WTC11 (cell line): Measurements from ENCODE around the gene CIRBP. TPM values are rescaled to one million over a fixed set of nuclear protein-coding genes. Genes with fewer than 3 reads are reported as not detected.

ENCODE experiments used
- ELF4 ChIP-seq: sonication (generic); formaldehyde crosslinking; IDR thresholded peaks from 2 replicates; pipeline ENCODE4 v1.8.1; 2022; ENCODE audit warnings: low read depth, mild to moderate bottlenecking, moderate library complexity, missing genetic modification reagents
- EMX1 ChIP-seq: fragments of 250-450 bp; sonication (Bioruptor Pico); IDR thresholded peaks from 2 replicates; pipeline ENCODE4 v1.8.0; 2021; ENCODE audit warnings: mild to moderate bottlenecking
- ESRRA ChIP-seq: sonication (generic); formaldehyde crosslinking; IDR thresholded peaks from 2 replicates; pipeline ENCODE4 v1.8.1; 2022; ENCODE audit warnings: mild to moderate bottlenecking, missing genetic modification reagents, borderline replicate concordance
- MYBL2 ChIP-seq: sonication (generic); formaldehyde crosslinking; IDR thresholded peaks from 2 replicates; pipeline ENCODE4 v1.8.1; 2023; ENCODE audit warnings: mild to moderate bottlenecking, moderate library complexity, missing genetic modification reagents
- NFATC4 ChIP-seq: fragments of 250-450 bp; sonication (Bioruptor Pico); IDR thresholded peaks from 2 replicates; pipeline ENCODE4 v1.9.0; 2021; ENCODE audit warnings: mild to moderate bottlenecking
- NFYB ChIP-seq: sonication (generic); formaldehyde crosslinking; conservative IDR thresholded peaks from 2 replicates; pipeline ENCODE4 v1.8.0; 2022; ENCODE audit warnings: low read depth, missing genetic modification reagents
- NR1H2 ChIP-seq: sonication (generic); formaldehyde crosslinking; IDR thresholded peaks from 2 replicates; pipeline ENCODE4 v1.9.0; 2021; ENCODE audit warnings: mild to moderate bottlenecking, moderate library complexity, missing genetic modification reagents
- ZNF263 ChIP-seq: sonication (generic); formaldehyde crosslinking; IDR thresholded peaks from 2 replicates; pipeline ENCODE4 v1.8.1; 2022; ENCODE audit warnings: low read depth, mild to moderate bottlenecking, moderate library complexity, missing genetic modification reagents
- ZNF317 ChIP-seq: sonication (generic); formaldehyde crosslinking; IDR thresholded peaks from 2 replicates; pipeline ENCODE4 v1.8.1; 2023; ENCODE audit warnings: low read depth, mild to moderate bottlenecking, moderate library complexity, missing genetic modification reagents, borderline replicate concordance
- ZNF423 ChIP-seq: fragments of 250-450 bp; sonication (Bioruptor Pico); IDR thresholded peaks from 2 replicates; pipeline ENCODE4 v2.1.2; 2022; ENCODE audit warnings: mild to moderate bottlenecking, moderate library complexity
- total RNA-seq: library from RNA; stranded (reverse); gene quantifications from 3 replicates; pipeline ENCODE4 v1.2.3, GENCODE V29; 2021
- TF ChIP-seq, protein P1 (sequence below): sonication (generic); formaldehyde crosslinking; IDR thresholded peaks from 2 replicates; pipeline ENCODE4 v1.8.1; 2023; ENCODE audit warnings: mild to moderate bottlenecking, missing genetic modification reagents, borderline replicate concordance
- TF ChIP-seq, protein P2 (sequence below): sonication (generic); formaldehyde crosslinking; IDR thresholded peaks from 2 replicates; pipeline ENCODE4 v1.8.1; 2023; ENCODE audit warnings: mild to moderate bottlenecking, moderate library complexity, missing genetic modification reagents
- TF ChIP-seq, protein P3 (sequence below): fragments of 250-450 bp; sonication (Bioruptor Pico); IDR thresholded peaks from 2 replicates; pipeline ENCODE4 v2.1.2; 2022; ENCODE audit warnings: mild to moderate bottlenecking, moderate library complexity
- TF ChIP-seq, protein P4 (sequence below): fragments of 200-600 bp; IDR thresholded peaks from 2 replicates; pipeline ENCODE4 v1.8.0; 2022; ENCODE audit warnings: antibody characterized with exemption
- TF ChIP-seq, protein P5 (sequence below): sonication (generic); formaldehyde crosslinking; IDR thresholded peaks from 2 replicates; pipeline ENCODE4 v1.8.0; 2022; ENCODE audit warnings: mild to moderate bottlenecking, missing genetic modification reagents
- TF ChIP-seq, protein P6 (sequence below): fragments of 250-450 bp; sonication (Bioruptor Pico); IDR thresholded peaks from 2 replicates; pipeline ENCODE4 v1.9.0; 2021; ENCODE audit warnings: moderate library complexity, mild to moderate bottlenecking, inconsistent platforms, borderline replicate concordance
- TF ChIP-seq, protein P7 (sequence below): sonication (generic); formaldehyde crosslinking; conservative IDR thresholded peaks from 2 replicates; pipeline ENCODE4 v1.8.1; 2023; ENCODE audit warnings: mild to moderate bottlenecking, low read depth, missing genetic modification reagents, moderate library complexity
- TF ChIP-seq, protein P8 (sequence below): fragments of 250-450 bp; sonication (Bioruptor Pico); IDR thresholded peaks from 2 replicates; pipeline ENCODE4 v1.9.0; 2021; ENCODE audit warnings: mild to moderate bottlenecking
- TF ChIP-seq, protein P9 (sequence below): sonication (generic); formaldehyde crosslinking; IDR thresholded peaks from 2 replicates; pipeline ENCODE4 v1.8.0; 2023; ENCODE audit warnings: mild to moderate bottlenecking, missing genetic modification reagents

Gene CIRBP
- total RNA-seq, 1 experiment from 2014 or later = 298 TPM

DNA sequence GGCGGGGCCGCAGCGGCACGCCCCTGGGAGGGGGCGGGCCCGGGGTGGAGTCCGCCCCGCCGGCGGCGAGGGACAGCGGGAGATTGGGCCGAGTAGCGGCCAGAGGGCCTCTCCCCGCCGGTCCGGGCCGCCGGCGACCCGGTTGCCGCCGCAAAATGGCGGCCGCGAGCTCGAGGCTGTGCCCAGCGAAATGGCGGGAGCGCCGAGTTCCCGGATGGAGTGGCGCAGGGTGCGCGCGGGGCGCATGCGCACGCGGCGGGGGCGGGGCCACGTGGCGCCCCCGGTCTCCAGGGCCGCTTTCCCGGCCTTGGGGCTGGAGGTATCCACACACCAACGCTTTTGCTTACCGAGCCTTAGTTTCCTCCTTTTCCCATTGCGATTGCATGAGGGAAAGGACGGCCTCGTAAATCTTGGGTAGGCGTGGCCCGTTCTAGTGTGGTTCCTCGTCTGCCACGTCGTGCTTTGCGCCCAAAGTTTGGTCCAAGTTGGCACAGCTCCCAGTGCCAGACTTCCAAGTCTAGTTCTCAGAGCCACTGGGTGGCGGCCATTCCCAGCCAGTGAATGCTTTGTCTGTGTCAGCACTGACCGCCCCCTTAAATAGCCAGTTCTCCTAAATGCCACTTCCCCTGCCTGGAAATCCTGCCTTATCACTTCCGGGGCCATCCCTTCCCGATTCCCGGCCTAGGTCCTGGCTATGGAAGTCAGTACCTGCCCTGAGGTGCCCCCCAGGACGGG lies 513 bp downstream of the CIRBP start (continued):
- TF ChIP-seq, protein P1, sequence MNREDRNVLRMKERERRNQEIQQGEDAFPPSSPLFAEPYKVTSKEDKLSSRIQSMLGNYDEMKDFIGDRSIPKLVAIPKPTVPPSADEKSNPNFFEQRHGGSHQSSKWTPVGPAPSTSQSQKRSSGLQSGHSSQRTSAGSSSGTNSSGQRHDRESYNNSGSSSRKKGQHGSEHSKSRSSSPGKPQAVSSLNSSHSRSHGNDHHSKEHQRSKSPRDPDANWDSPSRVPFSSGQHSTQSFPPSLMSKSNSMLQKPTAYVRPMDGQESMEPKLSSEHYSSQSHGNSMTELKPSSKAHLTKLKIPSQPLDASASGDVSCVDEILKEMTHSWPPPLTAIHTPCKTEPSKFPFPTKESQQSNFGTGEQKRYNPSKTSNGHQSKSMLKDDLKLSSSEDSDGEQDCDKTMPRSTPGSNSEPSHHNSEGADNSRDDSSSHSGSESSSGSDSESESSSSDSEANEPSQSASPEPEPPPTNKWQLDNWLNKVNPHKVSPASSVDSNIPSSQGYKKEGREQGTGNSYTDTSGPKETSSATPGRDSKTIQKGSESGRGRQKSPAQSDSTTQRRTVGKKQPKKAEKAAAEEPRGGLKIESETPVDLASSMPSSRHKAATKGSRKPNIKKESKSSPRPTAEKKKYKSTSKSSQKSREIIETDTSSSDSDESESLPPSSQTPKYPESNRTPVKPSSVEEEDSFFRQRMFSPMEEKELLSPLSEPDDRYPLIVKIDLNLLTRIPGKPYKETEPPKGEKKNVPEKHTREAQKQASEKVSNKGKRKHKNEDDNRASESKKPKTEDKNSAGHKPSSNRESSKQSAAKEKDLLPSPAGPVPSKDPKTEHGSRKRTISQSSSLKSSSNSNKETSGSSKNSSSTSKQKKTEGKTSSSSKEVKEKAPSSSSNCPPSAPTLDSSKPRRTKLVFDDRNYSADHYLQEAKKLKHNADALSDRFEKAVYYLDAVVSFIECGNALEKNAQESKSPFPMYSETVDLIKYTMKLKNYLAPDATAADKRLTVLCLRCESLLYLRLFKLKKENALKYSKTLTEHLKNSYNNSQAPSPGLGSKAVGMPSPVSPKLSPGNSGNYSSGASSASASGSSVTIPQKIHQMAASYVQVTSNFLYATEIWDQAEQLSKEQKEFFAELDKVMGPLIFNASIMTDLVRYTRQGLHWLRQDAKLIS (CRISPR knock-in tag) = no peak
- TF ChIP-seq, protein P2, sequence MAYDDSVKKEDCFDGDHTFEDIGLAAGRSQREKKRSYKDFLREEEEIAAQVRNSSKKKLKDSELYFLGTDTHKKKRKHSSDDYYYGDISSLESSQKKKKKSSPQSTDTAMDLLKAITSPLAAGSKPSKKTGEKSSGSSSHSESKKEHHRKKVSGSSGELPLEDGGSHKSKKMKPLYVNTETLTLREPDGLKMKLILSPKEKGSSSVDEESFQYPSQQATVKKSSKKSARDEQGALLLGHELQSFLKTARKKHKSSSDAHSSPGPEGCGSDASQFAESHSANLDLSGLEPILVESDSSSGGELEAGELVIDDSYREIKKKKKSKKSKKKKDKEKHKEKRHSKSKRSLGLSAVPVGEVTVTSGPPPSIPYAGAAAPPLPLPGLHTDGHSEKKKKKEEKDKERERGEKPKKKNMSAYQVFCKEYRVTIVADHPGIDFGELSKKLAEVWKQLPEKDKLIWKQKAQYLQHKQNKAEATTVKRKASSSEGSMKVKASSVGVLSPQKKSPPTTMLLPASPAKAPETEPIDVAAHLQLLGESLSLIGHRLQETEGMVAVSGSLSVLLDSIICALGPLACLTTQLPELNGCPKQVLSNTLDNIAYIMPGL = peak; percentile 60; the same call in 1 of the 2 replicates
- TF ChIP-seq, protein P3, sequence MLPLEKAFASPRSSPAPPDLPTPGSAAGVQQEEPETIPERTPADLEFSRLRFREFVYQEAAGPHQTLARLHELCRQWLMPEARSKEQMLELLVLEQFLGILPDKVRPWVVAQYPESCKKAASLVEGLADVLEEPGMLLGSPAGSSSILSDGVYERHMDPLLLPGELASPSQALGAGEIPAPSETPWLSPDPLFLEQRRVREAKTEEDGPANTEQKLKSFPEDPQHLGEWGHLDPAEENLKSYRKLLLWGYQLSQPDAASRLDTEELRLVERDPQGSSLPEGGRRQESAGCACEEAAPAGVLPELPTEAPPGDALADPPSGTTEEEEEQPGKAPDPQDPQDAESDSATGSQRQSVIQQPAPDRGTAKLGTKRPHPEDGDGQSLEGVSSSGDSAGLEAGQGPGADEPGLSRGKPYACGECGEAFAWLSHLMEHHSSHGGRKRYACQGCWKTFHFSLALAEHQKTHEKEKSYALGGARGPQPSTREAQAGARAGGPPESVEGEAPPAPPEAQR (CRISPR knock-in tag) = no peak
- TF ChIP-seq, protein P4, sequence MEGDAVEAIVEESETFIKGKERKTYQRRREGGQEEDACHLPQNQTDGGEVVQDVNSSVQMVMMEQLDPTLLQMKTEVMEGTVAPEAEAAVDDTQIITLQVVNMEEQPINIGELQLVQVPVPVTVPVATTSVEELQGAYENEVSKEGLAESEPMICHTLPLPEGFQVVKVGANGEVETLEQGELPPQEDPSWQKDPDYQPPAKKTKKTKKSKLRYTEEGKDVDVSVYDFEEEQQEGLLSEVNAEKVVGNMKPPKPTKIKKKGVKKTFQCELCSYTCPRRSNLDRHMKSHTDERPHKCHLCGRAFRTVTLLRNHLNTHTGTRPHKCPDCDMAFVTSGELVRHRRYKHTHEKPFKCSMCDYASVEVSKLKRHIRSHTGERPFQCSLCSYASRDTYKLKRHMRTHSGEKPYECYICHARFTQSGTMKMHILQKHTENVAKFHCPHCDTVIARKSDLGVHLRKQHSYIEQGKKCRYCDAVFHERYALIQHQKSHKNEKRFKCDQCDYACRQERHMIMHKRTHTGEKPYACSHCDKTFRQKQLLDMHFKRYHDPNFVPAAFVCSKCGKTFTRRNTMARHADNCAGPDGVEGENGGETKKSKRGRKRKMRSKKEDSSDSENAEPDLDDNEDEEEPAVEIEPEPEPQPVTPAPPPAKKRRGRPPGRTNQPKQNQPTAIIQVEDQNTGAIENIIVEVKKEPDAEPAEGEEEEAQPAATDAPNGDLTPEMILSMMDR = no peak
- TF ChIP-seq ZNF317 (no peak), NFATC4 (CRISPR knock-in tag) (peak; percentile 83), EMX1 (CRISPR knock-in tag) (peak; percentile 91), ESRRA (CRISPR knock-in tag) (no peak), NR1H2 (CRISPR knock-in tag) (no peak), ZNF263 (CRISPR knock-in tag) (no peak), ZNF423 (no peak), MYBL2 (CRISPR knock-in tag) (0 out of 2 replicates have a peak, but pooled peaks have one; percentile 42), ELF4 (CRISPR knock-in tag) (peak; percentile 57; the same call in 1 of the 2 replicates), NFYB (no peak)
- TF ChIP-seq, protein P5, sequence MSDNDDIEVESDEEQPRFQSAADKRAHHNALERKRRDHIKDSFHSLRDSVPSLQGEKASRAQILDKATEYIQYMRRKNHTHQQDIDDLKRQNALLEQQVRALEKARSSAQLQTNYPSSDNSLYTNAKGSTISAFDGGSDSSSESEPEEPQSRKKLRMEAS (CRISPR knock-in tag) = peak; percentile 71; the same call in 1 of the 2 replicates
- TF ChIP-seq, protein P6, sequence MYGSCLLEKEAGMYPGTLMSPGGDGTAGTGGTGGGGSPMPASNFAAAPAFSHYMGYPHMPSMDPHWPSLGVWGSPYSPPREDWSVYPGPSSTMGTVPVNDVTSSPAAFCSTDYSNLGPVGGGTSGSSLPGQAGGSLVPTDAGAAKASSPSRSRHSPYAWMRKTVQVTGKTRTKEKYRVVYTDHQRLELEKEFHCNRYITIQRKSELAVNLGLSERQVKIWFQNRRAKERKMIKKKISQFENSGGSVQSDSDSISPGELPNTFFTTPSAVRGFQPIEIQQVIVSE (CRISPR knock-in tag) = no peak
- TF ChIP-seq, protein P7, sequence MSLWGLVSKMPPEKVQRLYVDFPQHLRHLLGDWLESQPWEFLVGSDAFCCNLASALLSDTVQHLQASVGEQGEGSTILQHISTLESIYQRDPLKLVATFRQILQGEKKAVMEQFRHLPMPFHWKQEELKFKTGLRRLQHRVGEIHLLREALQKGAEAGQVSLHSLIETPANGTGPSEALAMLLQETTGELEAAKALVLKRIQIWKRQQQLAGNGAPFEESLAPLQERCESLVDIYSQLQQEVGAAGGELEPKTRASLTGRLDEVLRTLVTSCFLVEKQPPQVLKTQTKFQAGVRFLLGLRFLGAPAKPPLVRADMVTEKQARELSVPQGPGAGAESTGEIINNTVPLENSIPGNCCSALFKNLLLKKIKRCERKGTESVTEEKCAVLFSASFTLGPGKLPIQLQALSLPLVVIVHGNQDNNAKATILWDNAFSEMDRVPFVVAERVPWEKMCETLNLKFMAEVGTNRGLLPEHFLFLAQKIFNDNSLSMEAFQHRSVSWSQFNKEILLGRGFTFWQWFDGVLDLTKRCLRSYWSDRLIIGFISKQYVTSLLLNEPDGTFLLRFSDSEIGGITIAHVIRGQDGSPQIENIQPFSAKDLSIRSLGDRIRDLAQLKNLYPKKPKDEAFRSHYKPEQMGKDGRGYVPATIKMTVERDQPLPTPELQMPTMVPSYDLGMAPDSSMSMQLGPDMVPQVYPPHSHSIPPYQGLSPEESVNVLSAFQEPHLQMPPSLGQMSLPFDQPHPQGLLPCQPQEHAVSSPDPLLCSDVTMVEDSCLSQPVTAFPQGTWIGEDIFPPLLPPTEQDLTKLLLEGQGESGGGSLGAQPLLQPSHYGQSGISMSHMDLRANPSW (CRISPR knock-in tag) = no peak
- TF ChIP-seq, protein P8, sequence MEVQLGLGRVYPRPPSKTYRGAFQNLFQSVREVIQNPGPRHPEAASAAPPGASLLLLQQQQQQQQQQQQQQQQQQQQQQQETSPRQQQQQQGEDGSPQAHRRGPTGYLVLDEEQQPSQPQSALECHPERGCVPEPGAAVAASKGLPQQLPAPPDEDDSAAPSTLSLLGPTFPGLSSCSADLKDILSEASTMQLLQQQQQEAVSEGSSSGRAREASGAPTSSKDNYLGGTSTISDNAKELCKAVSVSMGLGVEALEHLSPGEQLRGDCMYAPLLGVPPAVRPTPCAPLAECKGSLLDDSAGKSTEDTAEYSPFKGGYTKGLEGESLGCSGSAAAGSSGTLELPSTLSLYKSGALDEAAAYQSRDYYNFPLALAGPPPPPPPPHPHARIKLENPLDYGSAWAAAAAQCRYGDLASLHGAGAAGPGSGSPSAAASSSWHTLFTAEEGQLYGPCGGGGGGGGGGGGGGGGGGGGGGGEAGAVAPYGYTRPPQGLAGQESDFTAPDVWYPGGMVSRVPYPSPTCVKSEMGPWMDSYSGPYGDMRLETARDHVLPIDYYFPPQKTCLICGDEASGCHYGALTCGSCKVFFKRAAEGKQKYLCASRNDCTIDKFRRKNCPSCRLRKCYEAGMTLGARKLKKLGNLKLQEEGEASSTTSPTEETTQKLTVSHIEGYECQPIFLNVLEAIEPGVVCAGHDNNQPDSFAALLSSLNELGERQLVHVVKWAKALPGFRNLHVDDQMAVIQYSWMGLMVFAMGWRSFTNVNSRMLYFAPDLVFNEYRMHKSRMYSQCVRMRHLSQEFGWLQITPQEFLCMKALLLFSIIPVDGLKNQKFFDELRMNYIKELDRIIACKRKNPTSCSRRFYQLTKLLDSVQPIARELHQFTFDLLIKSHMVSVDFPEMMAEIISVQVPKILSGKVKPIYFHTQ (CRISPR knock-in tag) = no peak
- TF ChIP-seq, protein P9, sequence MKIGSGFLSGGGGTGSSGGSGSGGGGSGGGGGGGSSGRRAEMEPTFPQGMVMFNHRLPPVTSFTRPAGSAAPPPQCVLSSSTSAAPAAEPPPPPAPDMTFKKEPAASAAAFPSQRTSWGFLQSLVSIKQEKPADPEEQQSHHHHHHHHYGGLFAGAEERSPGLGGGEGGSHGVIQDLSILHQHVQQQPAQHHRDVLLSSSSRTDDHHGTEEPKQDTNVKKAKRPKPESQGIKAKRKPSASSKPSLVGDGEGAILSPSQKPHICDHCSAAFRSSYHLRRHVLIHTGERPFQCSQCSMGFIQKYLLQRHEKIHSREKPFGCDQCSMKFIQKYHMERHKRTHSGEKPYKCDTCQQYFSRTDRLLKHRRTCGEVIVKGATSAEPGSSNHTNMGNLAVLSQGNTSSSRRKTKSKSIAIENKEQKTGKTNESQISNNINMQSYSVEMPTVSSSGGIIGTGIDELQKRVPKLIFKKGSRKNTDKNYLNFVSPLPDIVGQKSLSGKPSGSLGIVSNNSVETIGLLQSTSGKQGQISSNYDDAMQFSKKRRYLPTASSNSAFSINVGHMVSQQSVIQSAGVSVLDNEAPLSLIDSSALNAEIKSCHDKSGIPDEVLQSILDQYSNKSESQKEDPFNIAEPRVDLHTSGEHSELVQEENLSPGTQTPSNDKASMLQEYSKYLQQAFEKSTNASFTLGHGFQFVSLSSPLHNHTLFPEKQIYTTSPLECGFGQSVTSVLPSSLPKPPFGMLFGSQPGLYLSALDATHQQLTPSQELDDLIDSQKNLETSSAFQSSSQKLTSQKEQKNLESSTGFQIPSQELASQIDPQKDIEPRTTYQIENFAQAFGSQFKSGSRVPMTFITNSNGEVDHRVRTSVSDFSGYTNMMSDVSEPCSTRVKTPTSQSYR (CRISPR knock-in tag) = no peak
